ENCODE measurements around the gene AMMECR1L.

- TF ChIP-seq CTCF (IDR thresholded peaks at IDR 0.05), result no peak
- no peak for TF ChIP-seq POLR2AphosphoS5 (IDR thresholded peaks at IDR 0.05)
- TF ChIP-seq POLR2A (IDR thresholded peaks at IDR 0.05), result no peak
Observed at GRCh38 chr2:127873707-127874303, 12.0 kb downstream of the AMMECR1L start.

All from prostate gland (tissue), 2 donors.